Pulmonary artery endothelial cell (primary cell): ENCODE measurements around the gene MSRB1. TPM values are rescaled to one million over a fixed set of nuclear protein-coding genes. Genes with fewer than 3 reads are reported as not detected.
"Not testable (repeated sequence)": the region's sequence is repeated elsewhere in the genome, so short reads cannot be mapped to it uniquely, and the experiment has no call there.

Experiments
- DNase-seq: peaks from one replicate; pipeline ENCODE4 v3.0.0-alpha.2; 2011; ENCODE audit warnings: low read depth, low spot score
- total RNA-seq: library from RNA; depleted of rRNA; stranded (reverse); fragments of >200 nt; gene quantifications from 2 replicates; pipeline ENCODE4 v1.2.3, GENCODE V29; 2014

Gene MSRB1
- total RNA-seq, 1 donor from 2014 or later, result 11.1 TPM

DNA sequence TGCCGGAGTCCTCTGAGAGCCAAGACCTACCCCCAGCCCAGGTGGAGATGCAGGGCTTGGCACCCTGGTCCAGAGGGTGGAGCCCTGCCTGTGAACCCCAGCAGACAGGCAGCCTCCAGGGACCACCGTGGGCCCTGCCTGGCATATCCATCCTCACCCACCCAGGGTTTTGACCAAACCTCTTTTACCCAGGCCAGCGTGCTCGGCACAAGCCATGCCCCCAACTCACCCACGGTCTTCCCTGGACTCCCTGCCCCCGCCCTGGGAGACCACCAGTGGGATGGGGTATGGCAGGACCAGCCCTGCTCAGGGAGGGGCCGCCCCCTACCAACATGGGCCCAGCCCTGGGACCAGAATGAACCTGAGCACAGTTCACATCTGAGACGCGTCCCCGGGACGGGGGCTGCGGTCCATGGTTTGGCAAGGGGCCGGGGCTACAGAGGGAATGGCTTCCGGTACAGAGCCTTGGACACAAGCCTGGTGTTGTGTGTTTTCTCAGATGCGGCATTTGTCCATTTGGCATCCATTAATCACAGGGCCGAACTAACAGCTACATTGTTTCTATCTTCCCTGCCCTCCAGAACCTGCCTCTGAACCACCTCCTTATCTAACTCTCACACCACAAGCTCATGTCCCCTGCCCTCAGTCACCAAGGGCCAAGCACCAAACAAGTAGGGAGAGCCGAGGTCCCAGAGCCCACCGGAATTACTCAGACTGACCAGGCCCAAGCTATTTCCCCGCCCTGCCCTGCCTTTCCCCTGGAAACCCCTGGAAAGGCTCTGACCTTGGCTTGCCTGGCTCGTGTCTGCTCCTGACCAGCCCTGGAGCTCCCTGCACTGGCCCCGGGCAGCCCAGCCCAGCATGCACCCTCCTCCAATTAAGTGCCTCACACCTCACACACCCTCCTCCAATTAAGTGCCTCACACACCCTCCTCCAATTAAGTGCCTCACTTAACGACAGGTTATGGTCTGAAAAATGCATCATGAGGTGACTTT is 38.9 kb downstream of the MSRB1 start:
- no peak for DNase-seq

GRCh38 chr16:1903220-1903574 is 39.8 kb downstream of the MSRB1 start:
- DNase-seq, result no peak

GRCh38 chr16:1902547-1903219 is 40.3 kb downstream of the MSRB1 start:
- no peak for DNase-seq

- no peak for DNase-seq
Observed at GRCh38 chr16:1900452-1900774, 42.6 kb downstream of the MSRB1 start.

DNA sequence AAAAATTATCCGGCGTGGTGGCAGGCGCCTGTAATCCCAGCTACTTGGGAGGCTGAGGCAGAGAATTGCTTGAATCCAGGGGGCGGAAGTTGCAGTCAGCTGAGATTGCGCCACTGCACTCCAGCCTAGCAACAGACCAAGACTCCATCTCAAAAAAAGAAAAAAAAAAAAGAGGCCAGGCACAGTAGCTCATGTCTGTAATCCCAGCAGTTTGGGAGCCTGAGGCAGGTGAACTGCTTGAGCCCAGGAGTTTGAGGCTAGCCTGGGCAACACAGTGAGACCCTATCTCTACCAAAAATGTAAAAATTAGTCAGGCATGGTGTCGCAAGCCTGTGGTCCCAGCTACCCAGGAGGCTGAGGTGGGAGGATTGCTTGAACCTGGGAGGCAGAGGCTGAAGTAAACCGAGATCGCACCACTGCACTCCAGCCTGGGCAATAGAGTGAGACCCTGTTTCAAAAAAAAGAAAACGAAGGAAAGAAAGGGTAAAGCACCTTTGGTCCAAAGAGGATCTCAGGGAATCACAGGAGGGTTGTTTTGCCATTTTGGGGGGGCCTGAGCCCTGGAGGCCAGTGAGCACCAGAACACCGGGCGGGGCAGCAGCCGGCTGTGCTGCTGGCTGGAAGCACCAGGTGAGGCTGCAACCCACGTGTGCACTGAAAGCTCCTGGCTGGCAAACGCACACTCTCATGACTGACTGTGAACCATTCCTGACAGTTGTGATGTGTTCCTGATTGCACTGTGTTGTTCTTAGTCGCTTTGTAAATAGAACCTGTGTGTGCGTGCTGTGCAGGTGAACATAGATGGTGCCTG is 43.2 kb downstream of the MSRB1 start:
- DNase-seq, result no peak

- DNase-seq, result not testable (repeated sequence)
Observed at GRCh38 chr16:1897692-1898091, 45.3 kb downstream of the MSRB1 start.

- DNase-seq, result no peak
Observed at GRCh38 chr16:1895949-1896675, 46.9 kb downstream of the MSRB1 start.

- no peak for DNase-seq
Observed at GRCh38 chr16:1895068-1895467, 47.9 kb downstream of the MSRB1 start.

DNA sequence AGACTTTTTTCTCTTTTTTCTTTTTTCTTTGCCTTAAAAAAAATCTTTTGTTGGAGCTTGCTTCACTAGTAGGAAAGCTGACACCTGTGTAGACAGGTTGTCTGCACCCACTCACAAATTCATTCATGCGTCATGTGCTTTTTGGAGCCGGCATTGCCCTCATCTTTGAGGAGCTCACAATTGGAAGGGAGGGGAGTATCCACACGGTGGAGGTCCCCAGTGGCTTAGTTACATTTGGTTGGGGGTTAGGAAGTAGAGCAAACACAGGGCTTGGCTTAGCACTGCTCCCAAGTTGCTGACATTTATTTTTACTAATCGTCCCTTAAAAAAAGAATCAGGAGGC is 52.3 kb downstream of the MSRB1 start:
- DNase-seq, result no peak

- no peak for DNase-seq
Observed at GRCh38 chr16:1890024-1890707, 52.8 kb downstream of the MSRB1 start.

Other genes starting within 250 kb of the MSRB1 start
- 27.4 and 31.2 TPM in 2 replicates for gene MAPK8IP3, start 237.0 kb downstream of the MSRB1 start, total RNA-seq
- 53.0 and 58.7 TPM in 2 replicates for gene NME3, start 171.7 kb downstream of the MSRB1 start, total RNA-seq
- gene EME2, start 170.4 kb downstream of the MSRB1 start, total RNA-seq, result 5.9 and 7.1 TPM in 2 replicates
- gene MRPS34, start 170.1 kb downstream of the MSRB1 start, total RNA-seq, result 91.0 and 100 TPM in 2 replicates
- 39.4 and 44.8 TPM in 2 replicates for gene SPSB3, start 160.6 kb downstream of the MSRB1 start, total RNA-seq
- 74.5 and 77.8 TPM in 2 replicates for gene NUBP2, start 160.2 kb downstream of the MSRB1 start, total RNA-seq
- not detected in 2 replicates for gene IGFALS, start 149.5 kb downstream of the MSRB1 start, total RNA-seq
- 76.2 and 78.9 TPM in 2 replicates for gene HAGH, start 116.4 kb downstream of the MSRB1 start, total RNA-seq
- 91.9 and 93.0 TPM in 2 replicates for gene FAHD1, start 116.0 kb downstream of the MSRB1 start, total RNA-seq
- 0.40 TPM in 1 of 2 replicates, not detected in the other for gene MEIOB, start 71.0 kb downstream of the MSRB1 start, total RNA-seq
- not detected in 2 replicates for gene HS3ST6, start 24.8 kb downstream of the MSRB1 start, total RNA-seq
- gene RPL3L, start 11.5 kb upstream of the MSRB1 start, total RNA-seq, result not detected in 2 replicates
- 169 and 200 TPM in 2 replicates for gene NDUFB10, start 16.3 kb upstream of the MSRB1 start, total RNA-seq
- 2,313 and 4,514 TPM in 2 replicates for gene RPS2, start 21.6 kb upstream of the MSRB1 start, total RNA-seq
- gene RNF151, start 23.7 kb upstream of the MSRB1 start, total RNA-seq, result not detected in 2 replicates
- gene TBL3, start 28.9 kb upstream of the MSRB1 start, total RNA-seq, result 59.4 and 61.9 TPM in 2 replicates
- 0.07 and 0.13 TPM in 2 replicates for gene NOXO1, start 38.3 kb upstream of the MSRB1 start, total RNA-seq
- gene GFER, start 41.0 kb upstream of the MSRB1 start, total RNA-seq, result 13.5 and 21.1 TPM in 2 replicates
- gene SYNGR3, start 46.8 kb upstream of the MSRB1 start, total RNA-seq, result 1.8 and 5.6 TPM in 2 replicates
- 22.8 and 23.4 TPM in 2 replicates for gene ZNF598, start 66.6 kb upstream of the MSRB1 start, total RNA-seq
- gene NPW, start 76.6 kb upstream of the MSRB1 start, total RNA-seq, result 0.33 and 0.46 TPM in 2 replicates
- gene NHERF2, start 83.7 kb upstream of the MSRB1 start, total RNA-seq, result 53.2 and 76.2 TPM in 2 replicates
- gene NTHL1, start 104.6 kb upstream of the MSRB1 start, total RNA-seq, result 48.6 and 48.9 TPM in 2 replicates
- gene TSC2, start 104.8 kb upstream of the MSRB1 start, total RNA-seq, result 35.1 and 47.5 TPM in 2 replicates
- gene PKD1, start 192.7 kb upstream of the MSRB1 start, total RNA-seq, result 35.4 and 39.8 TPM in 2 replicates
- gene RAB26, start 205.4 kb upstream of the MSRB1 start, total RNA-seq, result 0.46 and 1.1 TPM in 2 replicates
- 88.8 and 95.7 TPM in 2 replicates for gene TRAF7, start 212.6 kb upstream of the MSRB1 start, total RNA-seq